ENCODE data around the gene CEMIP2.
"Not testable (repeated sequence)": the region's sequence is repeated elsewhere in the genome, so short reads cannot be mapped to it uniquely, and the experiment has no call there.

Gene CEMIP2

DNA sequence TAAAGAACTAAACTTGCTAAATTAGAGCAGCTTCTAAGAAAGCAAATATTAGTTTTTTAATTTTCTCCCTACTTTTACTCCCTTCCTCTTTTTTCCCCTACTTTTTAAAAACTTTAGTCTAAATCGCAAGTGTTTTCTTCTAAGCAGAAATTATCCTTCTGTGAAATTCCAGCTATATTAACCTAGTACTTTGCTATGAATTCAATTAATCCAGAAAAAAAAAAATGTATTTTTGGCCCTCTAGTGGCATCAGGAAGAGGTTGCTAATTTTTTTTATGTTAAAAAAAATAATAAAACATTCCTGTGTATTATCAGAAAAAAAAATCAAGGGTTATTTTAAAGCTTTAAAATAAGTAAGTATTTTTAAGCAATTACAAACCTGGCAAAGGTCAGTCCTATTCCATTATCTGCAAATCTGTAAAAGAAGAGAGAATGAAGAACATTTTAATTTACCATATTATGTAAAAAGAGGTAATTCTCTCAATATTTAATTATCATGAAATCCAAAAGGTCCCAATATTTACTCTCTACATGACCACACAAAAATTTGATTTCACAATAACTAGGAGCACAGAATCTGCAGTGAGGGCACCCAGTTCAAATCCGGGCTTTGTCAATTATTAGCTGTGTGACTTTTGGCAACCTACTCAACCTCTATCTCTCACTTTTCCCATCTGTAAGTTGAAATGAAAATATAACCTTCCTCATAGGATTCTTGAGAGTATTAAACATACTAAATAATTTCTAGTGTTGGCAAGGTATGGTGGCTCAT lies 52.0 kb downstream of the CEMIP2 start:
- DNase-seq, result no peak

DNA sequence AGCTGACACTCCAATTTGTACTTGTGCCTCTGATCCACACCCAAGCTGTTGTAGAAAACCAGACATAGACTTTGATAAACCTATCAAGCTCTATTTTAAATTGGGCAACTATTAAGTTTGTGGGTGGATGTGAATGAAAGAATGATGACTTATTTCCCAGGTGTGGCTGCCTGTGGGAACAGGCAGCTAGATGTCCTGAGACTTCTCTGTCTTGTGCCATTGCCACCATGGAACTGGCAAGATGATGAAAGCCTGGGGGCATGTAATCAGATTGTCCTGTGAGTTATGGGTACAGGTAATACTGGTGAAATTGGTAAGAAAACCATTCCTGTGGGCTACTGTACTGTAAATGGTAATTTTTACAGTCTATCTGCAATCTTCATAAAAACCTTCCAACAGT lies 57.5 kb downstream of the CEMIP2 start:
- DNase-seq, result no peak

DNA sequence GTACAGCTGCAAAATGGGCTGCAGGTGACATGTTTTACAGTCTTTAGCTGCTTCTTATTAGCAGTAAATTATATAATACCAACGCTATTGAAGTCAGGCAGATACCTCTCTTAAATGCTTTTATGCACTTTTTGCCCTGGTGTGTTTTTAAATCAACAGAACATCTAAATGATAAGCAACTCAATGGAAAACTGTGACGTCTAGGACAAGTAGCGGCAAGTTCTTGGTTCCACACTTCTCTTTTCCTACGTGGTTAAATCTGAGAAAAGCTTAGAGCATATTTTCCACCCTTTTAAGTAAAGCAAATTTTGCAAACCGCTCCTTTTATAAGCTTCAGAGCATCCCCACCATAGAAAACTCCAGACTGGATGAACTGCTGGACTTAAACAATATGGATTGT lies 58.1 kb downstream of the CEMIP2 start:
- no peak for DNase-seq

DNA sequence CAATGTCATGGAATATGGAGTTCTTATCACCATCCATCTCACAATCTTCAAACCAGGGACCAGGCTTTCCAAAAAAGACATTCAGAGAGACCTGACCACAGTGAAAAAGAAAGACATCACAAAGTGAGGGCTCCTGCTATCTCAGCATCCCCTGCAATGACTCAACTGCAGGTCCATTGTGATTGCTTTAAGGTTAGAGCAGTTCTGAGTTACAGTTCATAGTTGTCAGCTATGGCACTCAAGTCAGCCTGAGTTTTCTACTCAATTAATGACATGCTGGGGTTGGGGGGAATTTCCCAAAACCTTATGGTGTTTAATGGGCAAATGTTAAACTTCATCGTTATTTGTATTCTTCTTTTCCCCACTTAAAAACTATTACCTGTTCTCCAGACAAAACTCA lies 58.9 kb downstream of the CEMIP2 start:
- no peak for DNase-seq

DNA sequence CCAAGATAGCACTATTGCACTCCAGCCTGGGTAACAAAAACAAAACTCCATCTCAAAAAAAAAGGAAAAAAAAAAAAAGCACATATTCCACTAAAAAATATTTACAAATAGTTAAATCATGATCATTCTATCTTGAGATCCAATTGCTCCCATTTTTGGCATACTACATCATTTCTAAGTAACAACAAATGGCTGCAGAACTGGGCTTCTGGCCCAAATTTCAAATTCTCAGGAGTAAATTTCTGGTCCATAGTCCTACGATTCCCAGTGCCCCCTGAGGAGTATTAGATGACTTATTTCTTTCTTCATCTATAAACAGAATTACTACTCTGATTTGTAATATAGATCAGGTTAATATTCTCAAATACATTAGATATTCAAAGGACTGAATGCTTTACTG lies 62.1 kb downstream of the CEMIP2 start:
- no peak for DNase-seq

DNA sequence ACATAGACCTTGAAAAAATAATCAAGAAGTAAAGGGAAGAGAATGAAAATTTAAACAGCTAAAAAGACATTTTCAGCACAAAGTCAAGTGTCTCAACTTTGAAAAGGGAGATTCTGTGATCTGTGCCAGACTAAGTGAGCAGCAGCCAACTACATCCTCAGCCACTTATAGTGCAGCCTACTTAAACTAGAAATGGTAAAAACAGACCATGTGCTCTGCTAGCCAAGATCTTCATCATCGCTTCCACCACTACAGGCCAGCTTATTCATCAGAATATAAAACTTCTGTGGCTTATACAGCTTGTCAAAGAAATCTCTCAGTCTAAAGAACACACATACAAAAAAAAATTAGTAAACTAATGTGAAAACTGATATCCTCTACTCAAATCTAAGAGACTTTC lies 63.5 kb downstream of the CEMIP2 start:
- no peak for DNase-seq

DNA sequence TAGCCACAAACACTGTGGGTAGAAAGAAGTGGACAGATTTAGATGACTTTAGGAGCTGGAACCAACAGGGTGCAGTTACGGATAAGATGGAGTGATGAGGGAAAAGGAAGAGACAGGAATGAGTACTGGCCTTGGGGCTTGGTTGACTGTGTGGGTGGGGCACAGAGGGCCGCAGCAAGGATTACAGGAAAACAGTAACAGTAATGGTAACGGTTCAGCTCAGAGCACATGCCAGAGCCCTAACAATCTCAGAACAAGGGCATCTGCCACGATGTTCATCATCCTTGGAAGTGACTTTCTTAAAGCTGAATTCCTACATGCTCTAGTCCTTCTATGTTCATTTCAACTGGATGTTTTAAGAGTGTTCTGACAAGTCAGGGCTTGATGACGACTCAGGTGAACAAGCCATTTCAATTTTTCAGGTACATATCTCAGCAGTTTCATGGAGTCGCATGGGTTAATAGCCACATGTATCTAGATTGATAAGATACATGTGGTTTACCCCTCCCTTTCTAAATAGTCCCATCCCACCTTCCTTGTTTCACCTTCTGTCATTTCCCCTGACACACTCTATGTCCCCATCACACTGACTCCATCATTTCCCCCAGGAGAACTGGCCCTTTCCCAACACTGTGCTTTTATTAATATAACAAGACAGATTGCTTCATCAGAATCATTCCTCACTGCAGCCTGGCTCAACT lies 65.0 kb downstream of the CEMIP2 start:
- no peak for DNase-seq

DNA sequence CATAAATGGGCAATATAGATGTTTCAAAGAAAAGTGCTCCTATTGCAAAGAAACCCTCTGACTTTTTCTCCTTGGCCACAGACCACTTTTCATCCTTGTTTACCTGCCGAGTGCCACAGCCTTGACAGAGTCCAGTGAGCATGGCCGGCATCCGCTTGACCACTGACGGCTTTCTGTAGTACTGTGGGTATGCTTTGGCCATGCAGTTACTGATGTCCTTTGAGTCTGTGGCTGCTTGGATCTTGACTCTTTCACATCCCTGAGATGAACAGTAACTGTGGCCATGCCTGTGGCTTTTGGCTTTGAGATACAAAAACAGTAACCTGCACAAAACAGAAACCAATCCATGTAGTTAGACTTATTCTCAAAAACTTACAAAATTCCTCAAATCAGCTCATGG lies 70.4 kb downstream of the CEMIP2 start:
- no peak for DNase-seq

DNA sequence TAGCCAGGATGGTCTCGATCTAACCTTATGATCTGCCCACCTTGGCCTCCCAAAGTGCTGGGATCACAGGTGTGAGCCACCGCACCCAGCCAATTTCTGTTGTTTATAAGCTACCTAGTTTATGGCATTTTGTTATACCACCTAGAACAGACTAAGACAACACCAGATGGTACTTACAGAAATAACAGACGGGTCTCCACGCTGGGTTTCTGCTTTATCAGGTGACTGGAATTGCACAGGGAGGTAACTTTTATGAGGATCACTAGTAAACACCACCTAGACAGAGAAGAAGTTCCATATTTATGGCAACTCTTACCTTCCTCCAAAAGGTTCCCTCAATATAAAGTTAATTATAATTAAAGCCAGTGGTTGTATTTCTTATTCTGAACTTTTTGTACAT lies 74.0 kb downstream of the CEMIP2 start:
- DNase-seq, result no peak

DNA sequence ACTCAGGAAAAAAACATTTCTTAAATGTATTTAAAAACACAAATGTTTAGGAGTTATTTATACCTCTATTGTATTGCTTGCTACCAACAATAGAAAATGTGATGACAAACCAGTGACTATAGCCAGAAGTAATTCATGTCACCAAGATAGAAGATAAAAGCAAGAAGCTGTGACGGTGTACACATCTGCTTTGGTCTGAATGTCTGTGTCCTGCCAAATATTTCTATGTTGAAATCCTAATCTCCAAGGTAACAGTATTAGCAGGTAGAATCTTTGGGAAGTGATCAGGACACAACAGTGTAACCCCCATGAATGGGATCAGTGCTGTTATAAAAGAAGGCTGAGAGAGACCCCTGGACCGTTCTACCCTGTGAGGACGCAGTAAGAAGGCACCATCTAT lies 74.7 kb downstream of the CEMIP2 start:
- DNase-seq, result no peak

DNA sequence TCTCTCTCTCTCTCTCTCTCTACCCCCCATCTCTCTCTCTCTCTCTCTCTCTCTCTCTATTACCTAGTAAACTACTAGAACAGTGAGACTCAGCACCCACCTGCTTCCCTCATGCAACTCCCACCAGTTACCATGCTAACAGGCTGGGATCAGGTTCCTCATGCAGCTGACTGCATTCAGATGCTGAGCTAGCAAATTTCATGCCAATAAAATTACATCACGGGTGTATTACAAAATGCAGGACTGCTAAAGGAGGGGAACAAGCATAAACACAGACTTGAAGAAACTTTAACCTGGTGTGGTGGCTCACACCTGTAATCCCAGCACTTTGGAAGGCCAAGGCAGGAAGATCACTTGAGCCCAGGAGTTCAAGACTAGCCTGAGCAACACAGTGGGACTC lies 76.0 kb downstream of the CEMIP2 start:
- peak in 1 of 56 donors; percentile 0 for DNase-seq

DNA sequence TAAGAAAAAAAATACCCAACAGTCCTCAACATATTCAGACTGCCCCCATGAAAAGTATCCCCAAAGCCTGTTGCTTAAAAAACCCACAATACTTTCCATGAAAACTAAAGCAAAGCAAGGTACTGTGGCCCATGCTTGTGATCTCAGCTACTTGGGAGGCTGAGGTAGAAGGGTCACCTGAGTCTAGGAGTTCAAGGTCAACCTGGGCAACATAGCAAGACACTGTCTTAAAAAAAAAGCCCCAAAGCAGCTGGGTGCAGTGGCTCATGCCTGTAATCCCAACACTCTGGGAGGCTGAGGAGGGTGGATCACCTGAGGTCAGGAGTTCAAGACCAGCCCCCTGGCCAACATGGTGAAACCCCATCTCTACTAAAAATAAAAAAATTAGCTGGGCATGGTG lies 76.7 kb downstream of the CEMIP2 start:
- DNase-seq, result not testable (repeated sequence)

DNA sequence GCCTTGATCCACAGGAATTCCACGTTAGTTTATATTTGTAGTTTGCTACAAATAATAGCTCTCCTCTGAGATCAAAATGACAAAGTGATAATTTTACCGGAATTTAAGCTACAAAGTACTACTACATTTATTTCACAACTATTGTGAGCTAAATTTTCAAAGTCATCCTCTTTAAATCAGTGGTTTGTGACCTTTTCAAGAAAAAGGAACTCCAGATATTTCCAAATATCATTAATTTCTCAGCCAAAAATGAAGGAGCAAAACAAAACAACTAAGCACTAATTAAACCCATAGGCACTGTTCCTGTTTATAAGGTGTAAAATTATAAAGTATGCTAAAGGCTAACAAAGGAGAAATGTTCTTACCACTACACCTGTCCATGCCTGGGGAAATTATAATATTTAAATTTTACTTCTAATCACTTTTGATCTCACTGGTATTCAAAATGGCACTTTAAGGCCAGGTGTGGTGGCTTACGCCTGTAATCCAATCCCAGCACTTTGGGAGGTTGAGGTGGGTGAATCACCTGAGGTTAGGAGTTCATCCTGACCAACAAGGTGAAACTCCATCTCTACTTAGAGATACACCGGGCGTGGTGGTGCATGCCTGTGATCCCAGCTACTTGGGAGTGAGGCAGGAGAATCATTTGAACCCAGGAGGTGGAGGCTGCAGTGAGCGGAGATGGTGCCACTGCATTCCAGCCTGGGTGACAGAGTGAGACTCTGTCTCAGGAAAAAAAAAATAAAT lies 77.5 kb downstream of the CEMIP2 start:
- DNase-seq, result no peak

DNA sequence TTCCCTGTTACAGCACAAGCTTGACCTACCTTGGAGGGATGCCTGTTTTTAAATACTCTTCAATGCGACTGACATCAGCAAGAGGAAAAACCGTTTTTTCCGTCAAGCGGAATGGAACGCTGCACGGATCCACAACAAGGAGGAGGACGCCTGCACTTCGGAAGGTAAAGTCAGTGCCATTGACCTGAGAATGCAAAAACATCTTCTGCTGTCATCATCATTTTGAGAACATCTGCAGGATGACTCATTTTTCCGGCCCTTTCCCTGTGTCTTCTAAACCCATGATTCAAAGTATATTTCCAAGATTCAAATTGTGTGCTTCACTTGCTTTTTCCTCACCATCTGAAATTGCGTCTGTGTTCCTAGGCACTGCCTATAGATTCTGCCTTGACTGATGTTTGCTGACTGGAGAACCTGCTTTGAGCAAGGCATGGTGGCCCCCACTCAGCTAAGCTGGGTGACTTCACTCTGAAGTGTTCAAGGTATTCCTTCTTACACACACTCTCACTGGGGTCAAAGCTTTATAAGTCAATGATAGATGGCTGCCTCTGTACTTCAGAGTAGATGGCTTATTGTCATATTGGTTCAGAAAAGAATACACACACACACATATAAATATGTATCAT lies 78.1 kb downstream of the CEMIP2 start:
- DNase-seq, result no peak

DNA sequence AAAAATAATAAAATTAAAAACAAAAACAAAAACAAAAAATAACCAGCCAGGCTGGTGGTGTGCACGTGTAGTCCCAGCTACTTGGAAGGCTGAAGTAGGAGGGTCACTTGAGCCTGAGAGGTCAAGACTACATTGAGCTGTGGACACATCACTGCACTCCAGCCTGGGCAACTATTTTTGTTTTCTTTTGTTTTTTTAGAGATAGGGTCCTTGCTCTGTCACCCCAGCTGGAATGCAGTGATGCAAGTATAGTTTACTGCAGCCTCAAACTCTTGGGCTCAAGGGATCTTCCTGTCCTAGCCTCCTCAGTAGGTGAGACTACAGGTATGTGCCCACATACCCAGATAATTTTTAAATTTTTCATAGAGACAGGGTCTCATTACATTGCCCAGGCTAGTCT lies 80.6 kb downstream of the CEMIP2 start:
- no peak for DNase-seq

DNA sequence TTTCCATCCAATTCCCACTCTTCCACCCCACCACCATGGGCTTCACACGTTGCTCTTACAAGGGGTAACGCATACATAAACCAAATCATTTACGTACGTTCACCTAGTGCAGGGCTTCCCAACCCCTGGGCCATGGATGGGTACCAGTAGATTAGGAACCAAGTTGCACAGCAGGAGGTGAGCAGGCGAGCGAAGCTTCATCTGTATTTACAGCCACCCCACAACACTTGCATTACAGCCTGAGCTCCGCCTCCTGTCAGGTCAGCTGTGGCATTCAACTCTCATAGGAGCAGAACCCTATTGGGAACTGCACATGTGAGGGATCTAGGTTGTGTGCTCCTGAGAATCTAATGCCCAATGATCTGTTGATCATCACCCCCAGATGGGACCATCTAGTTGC lies 82.3 kb downstream of the CEMIP2 start:
- DNase-seq, result no peak

DNA sequence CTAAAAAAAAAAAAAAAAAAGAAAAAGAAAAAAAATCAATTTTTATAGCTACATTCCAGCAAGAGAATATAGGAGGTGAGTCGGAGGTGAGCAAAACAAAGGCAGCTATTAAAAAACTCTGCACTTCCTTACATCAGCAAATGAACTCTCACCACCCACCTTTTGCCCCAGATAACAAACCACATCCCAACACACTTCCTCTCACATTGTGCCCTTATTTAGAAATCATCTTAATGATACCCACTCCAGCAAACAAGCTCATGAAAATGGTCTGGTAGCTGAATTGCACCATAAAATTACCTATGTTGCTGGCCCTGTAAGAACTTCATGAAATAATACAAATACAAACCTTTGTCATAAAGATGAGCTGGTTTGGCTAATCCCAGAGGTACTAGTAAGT lies 82.9 kb downstream of the CEMIP2 start:
- no peak for DNase-seq

DNA sequence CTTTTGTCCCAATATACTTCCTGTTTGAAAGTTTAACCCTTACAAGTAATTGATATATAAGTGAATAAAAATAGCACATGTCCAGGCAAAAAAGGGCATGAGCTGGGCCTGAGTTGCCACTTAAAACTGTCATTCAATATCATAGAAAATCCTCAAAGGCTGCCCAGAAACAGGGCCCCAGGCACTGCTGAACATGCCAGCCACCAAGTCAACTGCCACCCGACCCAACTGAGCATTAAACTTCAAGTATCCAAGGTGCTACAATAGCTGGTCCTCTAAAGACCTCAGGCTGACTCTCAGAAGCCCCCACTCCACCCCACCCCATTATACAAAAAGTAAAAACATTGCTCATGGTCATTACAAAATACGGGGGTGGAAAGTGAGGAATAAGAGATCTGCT lies 83.7 kb downstream of the CEMIP2 start:
- DNase-seq, result no peak

DNA sequence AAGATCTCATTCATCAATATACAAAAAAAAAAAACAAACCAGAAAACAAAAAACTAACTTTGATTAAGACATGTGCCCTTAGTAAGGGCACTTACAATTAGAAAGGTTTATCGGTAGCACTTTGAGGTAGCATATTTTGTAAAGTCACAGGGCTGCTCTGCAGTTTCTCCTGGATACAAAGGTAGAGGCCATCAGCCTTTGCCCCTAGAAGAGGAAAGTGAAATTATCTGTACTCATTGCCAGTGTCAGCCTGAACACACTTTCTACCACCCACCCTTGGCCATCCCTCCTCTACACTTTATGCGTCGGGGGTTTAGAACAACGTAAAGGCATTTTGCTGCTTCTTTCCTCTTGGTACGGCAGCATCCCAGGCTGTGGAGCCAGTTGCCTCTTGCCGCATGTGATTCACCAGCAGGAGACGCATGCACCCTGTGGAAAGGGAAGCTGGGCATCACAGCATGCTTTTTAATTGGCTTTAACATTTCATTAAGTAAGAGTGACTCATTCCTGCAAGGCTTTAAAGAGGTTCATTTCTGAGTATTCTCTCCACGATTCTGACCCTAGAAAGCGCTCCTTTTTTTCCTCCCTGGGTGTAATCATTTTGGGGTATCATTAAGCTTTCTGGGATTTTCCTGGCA lies 84.6 kb downstream of the CEMIP2 start:
- DNase-seq, result peak in 27 of 56 donors; percentile 0 to 52 (median 11)

DNA sequence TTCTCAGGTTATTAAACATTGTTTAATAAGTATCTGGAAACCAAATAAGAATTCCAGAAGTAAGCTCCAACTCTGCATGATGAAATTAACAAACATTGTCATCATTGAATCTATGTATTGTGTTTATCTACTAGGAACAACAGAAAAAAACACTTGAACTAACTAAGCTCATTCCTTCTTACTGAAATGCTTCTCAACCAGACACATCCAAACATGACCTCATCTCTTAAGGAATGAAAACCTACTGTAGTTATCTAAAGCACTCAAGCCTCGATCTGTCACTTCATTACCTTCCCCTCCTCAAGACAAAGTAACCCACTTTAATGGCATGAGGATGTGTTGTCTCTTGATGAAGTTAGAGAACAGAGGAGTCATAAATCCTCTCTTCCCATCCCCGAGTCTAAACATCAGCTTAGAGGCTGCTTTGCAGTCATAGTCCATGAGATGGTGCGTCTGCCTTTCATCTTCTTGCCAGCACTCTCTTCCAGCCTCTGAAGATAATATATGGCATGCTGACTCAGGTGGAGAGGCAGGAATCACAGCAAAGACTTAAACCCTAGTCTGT lies 86.5 kb downstream of the CEMIP2 start:
- no peak for DNase-seq

DNA sequence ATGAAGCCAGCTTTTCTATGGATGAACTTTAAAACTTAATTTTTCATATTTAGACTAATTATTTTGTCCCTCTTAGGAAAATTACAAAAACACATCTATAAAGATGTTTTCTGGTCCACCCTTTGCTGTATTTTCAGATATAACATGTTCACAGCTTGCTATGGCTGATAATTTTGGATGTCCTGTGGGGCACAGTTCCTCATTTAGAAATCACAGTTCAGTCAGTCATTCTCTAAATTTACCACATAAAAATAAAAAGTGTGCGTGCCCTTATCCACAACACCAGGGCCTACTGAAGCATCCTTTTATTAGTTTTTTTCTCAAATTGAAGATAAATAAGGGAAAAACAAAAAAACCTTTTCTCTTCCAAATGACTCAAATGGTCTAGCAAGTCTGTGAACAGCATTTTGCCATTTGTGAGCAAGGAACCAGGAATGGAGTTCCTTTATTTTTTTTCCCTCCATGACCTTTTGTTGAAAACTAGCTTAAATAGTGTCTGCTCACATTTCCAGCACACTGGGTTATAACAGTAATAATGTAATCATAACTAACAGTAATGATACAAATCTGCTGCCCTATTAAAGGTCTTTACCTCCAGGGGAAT lies 87.1 kb downstream of the CEMIP2 start:
- no peak for DNase-seq
